ENCODE measurements around the gene BOC.
A peak's percentile ranks its signal among the peaks of the same experiment; 100 is the strongest.

BOC gene

GRCh38 chr3:113174304-113174703, 37.1 kb upstream of the BOC start:
- no peak overlapping the region for H3K27ac ChIP-seq (ENCODE audit: low read depth, low read length)
- no peaks in the 10 kb centered on the region for H3K27me3 ChIP-seq (ENCODE audit: control insufficient read depth, insufficient read depth, low read length)
- no peak overlapping the region for H3K9ac ChIP-seq (ENCODE audit: low read length)
- H3K4me3 ChIP-seq (ENCODE audit: low read length): no peak overlapping the region
- no peaks in the 10 kb centered on the region for H3K36me3 ChIP-seq (ENCODE audit: control insufficient read depth, insufficient read depth, low read length)
- H3K4me1 ChIP-seq (ENCODE audit: control insufficient read depth, insufficient read depth, low read length): peaks cover 13% of the 10 kb centered on the region

- Histone ChIP-seq H3K36me3 (ENCODE audit: control insufficient read depth, insufficient read depth, low read length) (no peaks in the 10 kb centered on the region), H3K4me3 (ENCODE audit: low read length) (no peak overlapping the region), H3K4me1 (ENCODE audit: control insufficient read depth, insufficient read depth, low read length) (peaks cover 8% of the 10 kb centered on the region), H3K9ac (ENCODE audit: low read length) (no peak overlapping the region), H3K27me3 (ENCODE audit: control insufficient read depth, insufficient read depth, low read length) (no peaks in the 10 kb centered on the region), H3K27ac (ENCODE audit: low read depth, low read length) (no peak overlapping the region)
Observed at GRCh38 chr3:113174801-113175485, 36.4 kb upstream of the BOC start.

GRCh38 chr3:113177526-113177925, 33.8 kb upstream of the BOC start:
- H3K4me1 ChIP-seq (ENCODE audit: control insufficient read depth, insufficient read depth, low read length): peaks cover 5% of the 10 kb centered on the region
- no peaks in the 10 kb centered on the region for H3K27me3 ChIP-seq (ENCODE audit: control insufficient read depth, insufficient read depth, low read length)
- H3K4me3 ChIP-seq (ENCODE audit: low read length): no peak overlapping the region
- H3K27ac ChIP-seq (ENCODE audit: low read depth, low read length): no peak overlapping the region
- H3K9ac ChIP-seq (ENCODE audit: low read length): no peak overlapping the region
- no peaks in the 10 kb centered on the region for H3K36me3 ChIP-seq (ENCODE audit: control insufficient read depth, insufficient read depth, low read length)

GRCh38 chr3:113179235-113179824, 32.0 kb upstream of the BOC start:
- H3K9ac ChIP-seq (ENCODE audit: low read length): no peak overlapping the region

GRCh38 chr3:113183748-113184661, 27.4 kb upstream of the BOC start:
- Histone ChIP-seq H3K4me3 (ENCODE audit: low read length) (no peak overlapping the region), H3K9ac (ENCODE audit: low read length) (no peak overlapping the region), H3K4me1 (ENCODE audit: control insufficient read depth, insufficient read depth, low read length) (no peaks in the 10 kb centered on the region), H3K27me3 (ENCODE audit: control insufficient read depth, insufficient read depth, low read length) (no peaks in the 10 kb centered on the region), H3K27ac (ENCODE audit: low read depth, low read length) (no peak overlapping the region), H3K36me3 (ENCODE audit: control insufficient read depth, insufficient read depth, low read length) (no peaks in the 10 kb centered on the region)

More at GRCh38 chr3:113179235-113179824, 32.0 kb upstream of the BOC start:
- H3K27ac ChIP-seq (ENCODE audit: low read depth, low read length): no peak overlapping the region
- H3K4me1 ChIP-seq (ENCODE audit: control insufficient read depth, insufficient read depth, low read length): peaks cover 5% of the 10 kb centered on the region
- no peaks in the 10 kb centered on the region for H3K27me3 ChIP-seq (ENCODE audit: control insufficient read depth, insufficient read depth, low read length)
- no peaks in the 10 kb centered on the region for H3K36me3 ChIP-seq (ENCODE audit: control insufficient read depth, insufficient read depth, low read length)
- H3K4me3 ChIP-seq (ENCODE audit: low read length): no peak overlapping the region

- Histone ChIP-seq H3K27me3 (ENCODE audit: control insufficient read depth, insufficient read depth, low read length) (no peaks in the 10 kb centered on the region), H3K9ac (ENCODE audit: low read length) (no peak overlapping the region), H3K36me3 (ENCODE audit: control insufficient read depth, insufficient read depth, low read length) (no peaks in the 10 kb centered on the region)
Observed at GRCh38 chr3:113185194-113185835, 26.0 kb upstream of the BOC start.

GRCh38 chr3:113186566-113186965, 24.8 kb upstream of the BOC start:
- no peaks in the 10 kb centered on the region for H3K27me3 ChIP-seq (ENCODE audit: control insufficient read depth, insufficient read depth, low read length)
- H3K36me3 ChIP-seq (ENCODE audit: control insufficient read depth, insufficient read depth, low read length): no peaks in the 10 kb centered on the region
- H3K27ac ChIP-seq (ENCODE audit: low read depth, low read length): no peak overlapping the region
- H3K4me3 ChIP-seq (ENCODE audit: low read length): no peak overlapping the region
- H3K4me1 ChIP-seq (ENCODE audit: control insufficient read depth, insufficient read depth, low read length): no peaks in the 10 kb centered on the region
- H3K9ac ChIP-seq (ENCODE audit: low read length): no peak overlapping the region

More at GRCh38 chr3:113185194-113185835, 26.0 kb upstream of the BOC start:
- Histone ChIP-seq H3K4me1 (ENCODE audit: control insufficient read depth, insufficient read depth, low read length) (no peaks in the 10 kb centered on the region), H3K27ac (ENCODE audit: low read depth, low read length) (no peak overlapping the region), H3K4me3 (ENCODE audit: low read length) (no peak overlapping the region)

GRCh38 chr3:113193288-113193687, 18.1 kb upstream of the BOC start:
- no peak overlapping the region for H3K9ac ChIP-seq (ENCODE audit: low read length)
- no peaks in the 10 kb centered on the region for H3K36me3 ChIP-seq (ENCODE audit: control insufficient read depth, insufficient read depth, low read length)
- peaks cover 16% of the 10 kb centered on the region for H3K4me1 ChIP-seq (ENCODE audit: control insufficient read depth, insufficient read depth, low read length)
- H3K27ac ChIP-seq (ENCODE audit: low read depth, low read length): peak overlapping the region; percentile 50
- no peak overlapping the region for H3K4me3 ChIP-seq (ENCODE audit: low read length)
- no peaks in the 10 kb centered on the region for H3K27me3 ChIP-seq (ENCODE audit: control insufficient read depth, insufficient read depth, low read length)

GRCh38 chr3:113193719-113194118, 17.6 kb upstream of the BOC start:
- Histone ChIP-seq H3K36me3 (ENCODE audit: control insufficient read depth, insufficient read depth, low read length) (no peaks in the 10 kb centered on the region), H3K4me3 (ENCODE audit: low read length) (no peak overlapping the region), H3K27ac (ENCODE audit: low read depth, low read length) (peak overlapping the region; percentile 73), H3K4me1 (ENCODE audit: control insufficient read depth, insufficient read depth, low read length) (peaks cover 16% of the 10 kb centered on the region), H3K27me3 (ENCODE audit: control insufficient read depth, insufficient read depth, low read length) (no peaks in the 10 kb centered on the region), H3K9ac (ENCODE audit: low read length) (no peak overlapping the region)

- H3K27ac ChIP-seq (ENCODE audit: low read depth, low read length): peak overlapping the region; percentile 73
- H3K4me1 ChIP-seq (ENCODE audit: control insufficient read depth, insufficient read depth, low read length): peaks cover 16% of the 10 kb centered on the region
- no peaks in the 10 kb centered on the region for H3K27me3 ChIP-seq (ENCODE audit: control insufficient read depth, insufficient read depth, low read length)
- no peaks in the 10 kb centered on the region for H3K36me3 ChIP-seq (ENCODE audit: control insufficient read depth, insufficient read depth, low read length)
- H3K9ac ChIP-seq (ENCODE audit: low read length): no peak overlapping the region
- no peak overlapping the region for H3K4me3 ChIP-seq (ENCODE audit: low read length)
Observed at GRCh38 chr3:113194823-113195401, 16.4 kb upstream of the BOC start.

GRCh38 chr3:113200351-113200750, 11.0 kb upstream of the BOC start:
- Histone ChIP-seq H3K4me1 (ENCODE audit: control insufficient read depth, insufficient read depth, low read length) (peaks cover 7% of the 10 kb centered on the region), H3K27me3 (ENCODE audit: control insufficient read depth, insufficient read depth, low read length) (no peaks in the 10 kb centered on the region), H3K27ac (ENCODE audit: low read depth, low read length) (no peak overlapping the region), H3K4me3 (ENCODE audit: low read length) (no peak overlapping the region), H3K9ac (ENCODE audit: low read length) (no peak overlapping the region), H3K36me3 (ENCODE audit: control insufficient read depth, insufficient read depth, low read length) (no peaks in the 10 kb centered on the region)

GRCh38 chr3:113200946-113201345, 10.4 kb upstream of the BOC start:
- Histone ChIP-seq H3K27me3 (ENCODE audit: control insufficient read depth, insufficient read depth, low read length) (no peaks in the 10 kb centered on the region), H3K36me3 (ENCODE audit: control insufficient read depth, insufficient read depth, low read length) (no peaks in the 10 kb centered on the region), H3K4me3 (ENCODE audit: low read length) (no peak overlapping the region), H3K9ac (ENCODE audit: low read length) (no peak overlapping the region), H3K27ac (ENCODE audit: low read depth, low read length) (no peak overlapping the region), H3K4me1 (ENCODE audit: control insufficient read depth, insufficient read depth, low read length) (peaks cover 1% of the 10 kb centered on the region)

Measured in rectal smooth muscle tissue (tissue), 1 donor.